WTC11 (cell line): ENCODE results near the gene MTRF1. TPM values are rescaled to one million over a fixed set of nuclear protein-coding genes. Genes with fewer than 3 reads are reported as not detected.

Source experiments
- ATAC-seq: fragments of 200-7000 bp; cut with Tn5 transposase; 2 replicates; pipeline ENCODE4 v1.10.0; 2021; ENCODE audit warnings: mild to moderate bottlenecking, moderate library complexity
- CTCF ChIA-PET: fragments of 300-600 bp; sonication (Branson Sonifier 250); formaldehyde crosslinking; loops from one replicate; lab custom pipeline; 2021; ENCODE audit warnings: antibody characterized with exemption; lab: Charles Lee
- POLR2A ChIA-PET: fragments of 350-600 bp; sonication (Branson Sonifier 250); formaldehyde crosslinking; loops from one replicate; lab custom pipeline; 2021; ENCODE audit warnings: antibody characterized with exemption; lab: Charles Lee
- DNase-seq: peaks from one replicate; pipeline ENCODE4 v3.0.0; 2021; ENCODE audit warnings: low spot score
- H3K27ac Mint-ChIP-seq: 2 replicates; pipeline ENCODE4 v1.8.0; 2021; ENCODE audit warnings: mixed read lengths
- H3K27me3 Mint-ChIP-seq: 2 replicates; pipeline ENCODE4 v1.8.0; 2021; ENCODE audit warnings: low read depth, mild to moderate bottlenecking, moderate library complexity, mixed read lengths
- H3K36me3 Mint-ChIP-seq: 2 replicates; pipeline ENCODE4 v1.8.0; 2021; ENCODE audit warnings: mixed read lengths
- H3K4me1 Mint-ChIP-seq: 2 replicates; pipeline ENCODE4 v1.8.0; 2022; ENCODE audit warnings: mixed read lengths
- H3K4me3 Mint-ChIP-seq: 2 replicates; pipeline ENCODE4 v1.8.0; 2021; ENCODE audit warnings: mild to moderate bottlenecking, moderate library complexity, mixed read lengths
- H3K9me3 Mint-ChIP-seq: 2 replicates; pipeline ENCODE4 v1.8.0; 2021; ENCODE audit warnings: mixed read lengths
- ATF1 ChIP-seq: sonication (generic); formaldehyde crosslinking; IDR thresholded peaks from 2 replicates; pipeline ENCODE4 v1.8.1; 2023; ENCODE audit warnings: mild to moderate bottlenecking, moderate library complexity, missing genetic modification reagents
- ATF6 ChIP-seq: sonication (generic); formaldehyde crosslinking; IDR thresholded peaks from 2 replicates; pipeline ENCODE4 v1.8.1; 2023; ENCODE audit warnings: mild to moderate bottlenecking, missing genetic modification reagents
- CREM ChIP-seq: sonication (generic); formaldehyde crosslinking; IDR thresholded peaks from 2 replicates; pipeline ENCODE4 v1.8.1; 2022; ENCODE audit warnings: mild to moderate bottlenecking, missing genetic modification reagents, moderate library complexity
- E2F1 ChIP-seq: sonication (generic); formaldehyde crosslinking; IDR thresholded peaks from 2 replicates; pipeline ENCODE4 v1.8.0; 2022; ENCODE audit warnings: mild to moderate bottlenecking, missing genetic modification reagents
- FOXP4 ChIP-seq: sonication (generic); formaldehyde crosslinking; IDR thresholded peaks from 2 replicates; pipeline ENCODE4 v1.8.0; 2022; ENCODE audit warnings: mild to moderate bottlenecking, missing genetic modification reagents
- GTF2I ChIP-seq: fragments of 250-450 bp; sonication (Bioruptor Pico); conservative IDR thresholded peaks from 2 replicates; pipeline ENCODE4 v1.4.0; 2021; ENCODE audit warnings: mild to moderate bottlenecking
- HMGA2 ChIP-seq: fragments of 250-450 bp; sonication (Bioruptor Pico); IDR thresholded peaks from 2 replicates; pipeline ENCODE4 v1.4.0; 2021; ENCODE audit warnings: mild to moderate bottlenecking, moderate library complexity
- KAT7 ChIP-seq: sonication (generic); formaldehyde crosslinking; IDR thresholded peaks from 2 replicates; pipeline ENCODE4 v1.8.1; 2023; ENCODE audit warnings: missing genetic modification reagents, mild to moderate bottlenecking, borderline replicate concordance
- NFE2L1 ChIP-seq: sonication (generic); formaldehyde crosslinking; IDR thresholded peaks from 2 replicates; pipeline ENCODE4 v1.8.1; 2023; ENCODE audit warnings: missing genetic modification reagents
- NR1H2 ChIP-seq: sonication (generic); formaldehyde crosslinking; IDR thresholded peaks from 2 replicates; pipeline ENCODE4 v1.9.0; 2021; ENCODE audit warnings: mild to moderate bottlenecking, moderate library complexity, missing genetic modification reagents
- OVOL2 ChIP-seq: fragments of 250-450 bp; sonication (Bioruptor Pico); IDR thresholded peaks from 2 replicates; pipeline ENCODE4 v1.9.0; 2021; ENCODE audit warnings: mild to moderate bottlenecking, borderline replicate concordance
- PREB ChIP-seq: sonication (generic); formaldehyde crosslinking; IDR thresholded peaks from 2 replicates; pipeline ENCODE4 v1.8.1; 2022; ENCODE audit warnings: mild to moderate bottlenecking, missing genetic modification reagents, moderate library complexity, borderline replicate concordance
- RELA ChIP-seq: sonication (generic); formaldehyde crosslinking; IDR thresholded peaks from 2 replicates; pipeline ENCODE4 v1.8.1; 2022; ENCODE audit warnings: missing genetic modification reagents, mild to moderate bottlenecking, borderline replicate concordance
- ZSCAN18 ChIP-seq: fragments of 250-450 bp; sonication (Bioruptor Pico); IDR thresholded peaks from 2 replicates; pipeline ENCODE4 v2.1.2; 2022; ENCODE audit warnings: mild to moderate bottlenecking, moderate library complexity
- total RNA-seq: library from RNA; stranded (reverse); gene quantifications from 3 replicates; pipeline ENCODE4 v1.2.3, GENCODE V29; 2021
- TF ChIP-seq, protein P1 (sequence below): sonication (generic); formaldehyde crosslinking; IDR thresholded peaks from 2 replicates; pipeline ENCODE4 v1.8.0; 2022; ENCODE audit warnings: mild to moderate bottlenecking, missing genetic modification reagents
- TF ChIP-seq, protein P2 (sequence below): sonication (generic); formaldehyde crosslinking; conservative IDR thresholded peaks from 2 replicates; pipeline ENCODE4 v1.8.1; 2023; ENCODE audit warnings: mild to moderate bottlenecking, low read depth, missing genetic modification reagents, moderate library complexity
- TF ChIP-seq, protein P3 (sequence below): fragments of 250-450 bp; sonication (Bioruptor Pico); IDR thresholded peaks from 2 replicates; pipeline ENCODE4 v1.9.0; 2021; ENCODE audit warnings: mild to moderate bottlenecking
- TF ChIP-seq, protein P4 (sequence below): fragments of 250-450 bp; sonication (Bioruptor Pico); IDR thresholded peaks from 2 replicates; pipeline ENCODE4 v1.8.0; 2021; ENCODE audit warnings: mild to moderate bottlenecking
- TF ChIP-seq, protein P5 (sequence below): sonication (generic); formaldehyde crosslinking; IDR thresholded peaks from 2 replicates; pipeline ENCODE4 v1.8.1; 2023; ENCODE audit warnings: mild to moderate bottlenecking, missing genetic modification reagents, moderate library complexity

MTRF1 gene
- total RNA-seq, 1 experiment from 2014 or later: 12.9 TPM

- TF ChIP-seq NR1H2 (no peak), RELA (CRISPR knock-in tag) (no peak), FOXP4 (CRISPR knock-in tag) (no peak), HMGA2 (CRISPR knock-in tag) (no peak), OVOL2 (no peak), GTF2I (CRISPR knock-in tag) (no peak), ZSCAN18 (CRISPR knock-in tag) (no peak)
Observed at GRCh38 chr13:41203810-41204209, 59.6 kb downstream of the MTRF1 start (continued).

DNA sequence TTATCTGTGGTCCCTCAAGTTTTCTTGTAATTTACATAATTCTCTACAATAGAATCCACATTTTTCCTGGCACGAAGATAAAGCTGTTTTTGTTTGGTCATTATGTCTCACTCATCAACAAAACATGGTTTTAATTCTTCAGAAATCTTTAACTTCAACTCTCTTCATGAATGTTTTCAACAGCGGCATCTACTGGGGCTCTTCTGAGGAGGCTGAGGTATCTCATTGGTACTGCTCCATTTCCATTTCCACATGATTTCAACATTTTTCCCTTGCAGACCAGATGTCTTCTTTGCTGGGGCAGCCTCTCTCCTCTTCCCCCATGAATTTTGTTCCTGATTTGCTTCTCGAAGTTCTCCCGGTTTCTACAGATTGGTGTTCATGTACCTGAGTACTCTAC is 63.2 kb downstream of the MTRF1 start:
- Mint-ChIP-seq H3K36me3 (no peaks in the 10 kb centered on the region), H3K27ac (no peak overlapping the region), H3K9me3 (no peaks in the 10 kb centered on the region), H3K27me3 (no peaks in the 10 kb centered on the region), H3K4me1 (0 out of 2 replicates have a peak, but pooled peaks cover 2% of the 10 kb centered on the region), H3K4me3 (no peak overlapping the region)
- POLR2A ChIA-PET: no interaction called here
- CTCF ChIA-PET: no interaction called here
- no peak for DNase-seq
- no peak for ATAC-seq
- TF ChIP-seq PREB (CRISPR knock-in tag) (no peak), HMGA2 (CRISPR knock-in tag) (no peak), E2F1 (CRISPR knock-in tag) (no peak), NFE2L1 (CRISPR knock-in tag) (no peak), RELA (CRISPR knock-in tag) (no peak), CREM (CRISPR knock-in tag) (no peak), ATF6 (CRISPR knock-in tag) (no peak), ATF1 (CRISPR knock-in tag) (no peak), KAT7 (CRISPR knock-in tag) (no peak)
- TF ChIP-seq, protein P1, sequence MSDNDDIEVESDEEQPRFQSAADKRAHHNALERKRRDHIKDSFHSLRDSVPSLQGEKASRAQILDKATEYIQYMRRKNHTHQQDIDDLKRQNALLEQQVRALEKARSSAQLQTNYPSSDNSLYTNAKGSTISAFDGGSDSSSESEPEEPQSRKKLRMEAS (CRISPR knock-in tag): no peak
- TF ChIP-seq, protein P2, sequence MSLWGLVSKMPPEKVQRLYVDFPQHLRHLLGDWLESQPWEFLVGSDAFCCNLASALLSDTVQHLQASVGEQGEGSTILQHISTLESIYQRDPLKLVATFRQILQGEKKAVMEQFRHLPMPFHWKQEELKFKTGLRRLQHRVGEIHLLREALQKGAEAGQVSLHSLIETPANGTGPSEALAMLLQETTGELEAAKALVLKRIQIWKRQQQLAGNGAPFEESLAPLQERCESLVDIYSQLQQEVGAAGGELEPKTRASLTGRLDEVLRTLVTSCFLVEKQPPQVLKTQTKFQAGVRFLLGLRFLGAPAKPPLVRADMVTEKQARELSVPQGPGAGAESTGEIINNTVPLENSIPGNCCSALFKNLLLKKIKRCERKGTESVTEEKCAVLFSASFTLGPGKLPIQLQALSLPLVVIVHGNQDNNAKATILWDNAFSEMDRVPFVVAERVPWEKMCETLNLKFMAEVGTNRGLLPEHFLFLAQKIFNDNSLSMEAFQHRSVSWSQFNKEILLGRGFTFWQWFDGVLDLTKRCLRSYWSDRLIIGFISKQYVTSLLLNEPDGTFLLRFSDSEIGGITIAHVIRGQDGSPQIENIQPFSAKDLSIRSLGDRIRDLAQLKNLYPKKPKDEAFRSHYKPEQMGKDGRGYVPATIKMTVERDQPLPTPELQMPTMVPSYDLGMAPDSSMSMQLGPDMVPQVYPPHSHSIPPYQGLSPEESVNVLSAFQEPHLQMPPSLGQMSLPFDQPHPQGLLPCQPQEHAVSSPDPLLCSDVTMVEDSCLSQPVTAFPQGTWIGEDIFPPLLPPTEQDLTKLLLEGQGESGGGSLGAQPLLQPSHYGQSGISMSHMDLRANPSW (CRISPR knock-in tag): no peak
- TF ChIP-seq, protein P3, sequence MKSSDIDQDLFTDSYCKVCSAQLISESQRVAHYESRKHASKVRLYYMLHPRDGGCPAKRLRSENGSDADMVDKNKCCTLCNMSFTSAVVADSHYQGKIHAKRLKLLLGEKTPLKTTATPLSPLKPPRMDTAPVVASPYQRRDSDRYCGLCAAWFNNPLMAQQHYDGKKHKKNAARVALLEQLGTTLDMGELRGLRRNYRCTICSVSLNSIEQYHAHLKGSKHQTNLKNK (CRISPR knock-in tag): no peak
- TF ChIP-seq, protein P4, sequence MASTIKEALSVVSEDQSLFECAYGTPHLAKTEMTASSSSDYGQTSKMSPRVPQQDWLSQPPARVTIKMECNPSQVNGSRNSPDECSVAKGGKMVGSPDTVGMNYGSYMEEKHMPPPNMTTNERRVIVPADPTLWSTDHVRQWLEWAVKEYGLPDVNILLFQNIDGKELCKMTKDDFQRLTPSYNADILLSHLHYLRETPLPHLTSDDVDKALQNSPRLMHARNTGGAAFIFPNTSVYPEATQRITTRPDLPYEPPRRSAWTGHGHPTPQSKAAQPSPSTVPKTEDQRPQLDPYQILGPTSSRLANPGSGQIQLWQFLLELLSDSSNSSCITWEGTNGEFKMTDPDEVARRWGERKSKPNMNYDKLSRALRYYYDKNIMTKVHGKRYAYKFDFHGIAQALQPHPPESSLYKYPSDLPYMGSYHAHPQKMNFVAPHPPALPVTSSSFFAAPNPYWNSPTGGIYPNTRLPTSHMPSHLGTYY: no peak
- TF ChIP-seq, protein P5, sequence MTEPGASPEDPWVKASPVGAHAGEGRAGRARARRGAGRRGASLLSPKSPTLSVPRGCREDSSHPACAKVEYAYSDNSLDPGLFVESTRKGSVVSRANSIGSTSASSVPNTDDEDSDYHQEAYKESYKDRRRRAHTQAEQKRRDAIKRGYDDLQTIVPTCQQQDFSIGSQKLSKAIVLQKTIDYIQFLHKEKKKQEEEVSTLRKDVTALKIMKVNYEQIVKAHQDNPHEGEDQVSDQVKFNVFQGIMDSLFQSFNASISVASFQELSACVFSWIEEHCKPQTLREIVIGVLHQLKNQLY: no peak
